ENCODE results near the gene FYCO1.
"Not testable (repeated sequence)": the region's sequence is repeated elsewhere in the genome, so short reads cannot be mapped to it uniquely, and the experiment has no call there.

The FYCO1 gene

DNA sequence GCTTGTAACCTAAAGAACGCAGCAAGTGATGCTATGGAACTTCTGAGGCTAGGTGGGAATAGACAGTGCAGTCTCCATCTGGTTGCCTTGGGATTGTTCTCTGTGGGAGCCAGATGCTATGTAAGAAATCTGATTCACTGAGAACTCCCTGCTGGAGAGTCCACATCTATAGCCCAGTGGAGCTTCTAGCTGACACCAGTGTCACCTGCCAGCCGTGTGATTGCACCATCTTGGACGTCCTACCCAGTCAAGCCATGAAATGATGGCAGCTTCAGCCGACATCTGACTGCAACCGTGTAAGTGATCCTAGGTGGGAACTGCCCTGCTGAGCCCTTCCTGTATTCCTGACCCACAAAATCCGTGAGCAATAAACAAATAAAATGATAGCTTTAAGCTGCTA, 12.4 kb upstream of the FYCO1 start:
- Histone ChIP-seq H3K9ac (ENCODE audit: low read depth, low read length) (no peak overlapping the region), H3K4me1 (ENCODE audit: insufficient read depth, low read length) (0 out of 2 replicates have a peak, but pooled peaks cover 4% of the 10 kb centered on the region), H3K27me3 (ENCODE audit: insufficient read depth, low read length) (no peaks in the 10 kb centered on the region), H3K27ac (ENCODE audit: low read depth, low read length) (no peak overlapping the region), H3K9me3 (ENCODE audit: insufficient read depth, low read depth, low read length) (no peaks in the 10 kb centered on the region), H3K36me3 (ENCODE audit: insufficient read depth, low read length) (no peaks in the 10 kb centered on the region), H3K4me3 (ENCODE audit: low read length) (no peak overlapping the region)
- WGBS, result 95% methylated on average over 6 of the region's 6 CpGs

DNA sequence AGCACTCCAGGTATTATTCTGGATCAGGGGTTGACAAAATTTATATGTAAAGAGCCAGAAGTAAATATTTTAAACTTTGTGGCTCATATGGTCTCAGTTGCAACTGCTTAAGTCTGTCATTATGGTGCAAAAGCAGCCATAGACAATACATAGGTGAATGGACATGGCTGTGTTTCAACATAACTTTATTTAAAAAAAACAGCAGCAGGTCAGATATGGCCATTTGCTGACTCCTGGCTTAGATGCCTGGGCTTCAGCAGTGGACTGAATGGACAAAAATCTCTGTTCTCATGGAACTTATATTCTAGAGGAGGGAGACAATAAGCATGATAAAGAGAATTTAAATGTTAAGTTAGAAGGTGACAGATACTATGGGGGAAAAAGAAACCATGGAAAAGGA, 11.7 kb upstream of the FYCO1 start:
- no peaks in the 10 kb centered on the region for H3K27me3 ChIP-seq (ENCODE audit: insufficient read depth, low read length)
- H3K27ac ChIP-seq (ENCODE audit: low read depth, low read length), result no peak overlapping the region
- H3K4me1 ChIP-seq (ENCODE audit: insufficient read depth, low read length), result 0 out of 2 replicates have a peak, but pooled peaks cover 4% of the 10 kb centered on the region
- no peaks in the 10 kb centered on the region for H3K9me3 ChIP-seq (ENCODE audit: insufficient read depth, low read depth, low read length)
- no peak overlapping the region for H3K9ac ChIP-seq (ENCODE audit: low read depth, low read length)
- no peaks in the 10 kb centered on the region for H3K36me3 ChIP-seq (ENCODE audit: insufficient read depth, low read length)
- no peak overlapping the region for H3K4me3 ChIP-seq (ENCODE audit: low read length)

DNA sequence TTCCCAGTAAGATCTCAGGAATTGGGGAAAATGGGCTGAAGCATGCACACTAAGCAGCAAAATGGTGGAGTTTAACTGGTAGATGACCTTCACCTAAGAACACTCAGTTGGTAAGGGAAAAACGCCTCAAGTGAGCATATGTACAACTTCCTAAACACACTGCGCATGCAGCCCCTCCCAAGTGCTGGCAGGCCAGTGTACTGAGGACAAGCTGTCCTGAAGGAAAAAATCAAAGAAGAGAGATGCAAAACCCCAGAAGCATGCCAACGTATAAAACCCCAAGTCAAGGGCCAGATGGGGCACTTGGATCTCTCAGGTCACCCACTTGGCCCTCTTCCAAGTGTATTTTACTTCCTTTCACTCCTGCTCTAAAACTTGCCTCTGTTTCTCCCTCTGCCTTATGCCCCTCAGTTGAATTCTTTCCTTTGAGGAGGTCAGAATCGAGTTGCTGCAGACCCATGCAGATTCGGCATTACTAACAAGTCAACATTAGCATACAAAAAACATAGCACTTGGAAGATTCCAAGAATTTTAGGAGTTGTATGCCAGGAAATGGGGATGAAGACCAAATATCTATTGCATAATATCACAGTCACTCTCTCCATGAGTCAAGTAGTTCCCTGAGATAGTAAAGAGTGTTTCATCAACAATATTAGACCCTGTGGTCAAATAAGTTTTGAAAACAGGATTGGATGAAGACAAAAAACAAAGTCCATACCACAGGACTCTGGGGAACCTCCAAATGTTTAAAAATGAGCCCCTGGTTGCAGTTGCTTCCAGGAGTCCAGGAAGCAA, 10.8 kb upstream of the FYCO1 start:
- no peaks in the 10 kb centered on the region for H3K9me3 ChIP-seq (ENCODE audit: insufficient read depth, low read depth, low read length)

DNA sequence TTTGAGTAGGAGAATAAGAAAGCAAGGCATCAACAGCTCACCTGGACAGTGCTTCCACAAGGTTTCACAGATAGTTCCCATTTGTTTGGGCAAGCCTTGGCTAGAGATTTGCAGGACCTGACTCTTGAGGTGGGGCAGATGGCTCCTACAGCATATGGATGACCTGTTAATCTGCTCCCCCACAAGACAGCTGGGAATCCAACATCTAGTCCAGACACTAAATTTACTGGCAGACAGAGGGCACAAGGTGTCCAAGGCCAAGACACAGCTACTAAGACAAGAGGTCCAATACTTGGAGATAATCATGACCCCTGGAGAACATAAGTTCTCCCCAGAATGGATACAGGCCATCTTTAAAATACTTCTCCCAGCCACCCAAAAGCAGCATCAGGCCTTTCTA, 8.1 kb upstream of the FYCO1 start:
- H3K36me3 ChIP-seq (ENCODE audit: insufficient read depth, low read length); H3K4me3 ChIP-seq (ENCODE audit: low read length); H3K9ac ChIP-seq (ENCODE audit: low read depth, low read length); H3K4me1 ChIP-seq (ENCODE audit: insufficient read depth, low read length); H3K27me3 ChIP-seq (ENCODE audit: insufficient read depth, low read length); H3K27ac ChIP-seq (ENCODE audit: low read depth, low read length); H3K9me3 ChIP-seq (ENCODE audit: insufficient read depth, low read depth, low read length): not testable (repeated sequence)

More for the DNA sequence above, 10.8 kb upstream of the FYCO1 start:
- no peaks in the 10 kb centered on the region for H3K27me3 ChIP-seq (ENCODE audit: insufficient read depth, low read length)
- no peak overlapping the region for H3K4me3 ChIP-seq (ENCODE audit: low read length)
- no peak overlapping the region for H3K27ac ChIP-seq (ENCODE audit: low read depth, low read length)
- WGBS, result 72% methylated on average over 4 of the region's 5 CpGs
- no peak overlapping the region for H3K9ac ChIP-seq (ENCODE audit: low read depth, low read length)
- H3K4me1 ChIP-seq (ENCODE audit: insufficient read depth, low read length), result 0 out of 2 replicates have a peak, but pooled peaks cover 4% of the 10 kb centered on the region
- H3K36me3 ChIP-seq (ENCODE audit: insufficient read depth, low read length), result no peaks in the 10 kb centered on the region

DNA sequence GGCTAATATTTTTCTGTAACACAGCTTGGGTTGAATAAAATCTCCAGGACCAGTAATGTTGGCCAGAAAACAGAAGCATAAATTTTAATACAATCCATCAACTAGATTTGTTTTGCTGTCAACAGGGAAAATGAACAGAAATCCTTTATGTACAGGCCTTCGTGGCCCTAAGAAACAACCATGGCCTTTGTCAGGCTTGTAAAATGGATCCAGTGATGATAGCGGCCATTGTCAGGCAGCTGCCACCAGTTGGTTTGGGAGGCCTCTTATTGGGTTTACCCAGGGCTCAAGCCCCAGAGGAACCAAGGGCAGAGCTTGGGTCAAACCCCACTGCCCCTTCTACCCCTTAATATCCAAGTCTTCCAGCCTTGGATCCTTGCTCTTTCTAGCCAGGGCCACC, 5.6 kb upstream of the FYCO1 start:
- no peaks in the 10 kb centered on the region for H3K4me1 ChIP-seq (ENCODE audit: insufficient read depth, low read length)
- no peak overlapping the region for H3K4me3 ChIP-seq (ENCODE audit: low read length)
- no peaks in the 10 kb centered on the region for H3K9me3 ChIP-seq (ENCODE audit: insufficient read depth, low read depth, low read length)
- WGBS, result 96% methylated on average over 2 of the region's 2 CpGs
- no peak overlapping the region for H3K9ac ChIP-seq (ENCODE audit: low read depth, low read length)
- peaks cover 4% of the 10 kb centered on the region for H3K27me3 ChIP-seq (ENCODE audit: insufficient read depth, low read length)
- H3K27ac ChIP-seq (ENCODE audit: low read depth, low read length), result no peak overlapping the region
- no peaks in the 10 kb centered on the region for H3K36me3 ChIP-seq (ENCODE audit: insufficient read depth, low read length)

DNA sequence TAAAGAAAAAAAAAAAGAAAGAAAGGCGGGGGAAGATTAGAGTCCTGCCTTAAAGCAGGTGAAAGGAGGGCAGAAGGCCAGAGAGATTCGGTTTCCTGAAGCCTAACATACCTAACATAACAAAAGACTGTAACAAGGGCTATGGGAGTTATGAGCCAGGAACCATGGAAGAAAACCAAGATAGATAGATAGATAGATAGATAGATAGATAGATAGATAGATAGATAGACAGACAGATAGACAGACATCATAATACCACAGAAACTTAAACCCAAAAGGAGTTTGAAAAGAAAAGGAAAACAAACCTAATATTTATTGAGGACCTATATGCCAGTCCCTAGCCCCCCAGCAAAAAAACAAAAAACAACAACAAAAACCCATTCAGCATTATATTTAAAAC, 2.3 kb upstream of the FYCO1 start:
- H3K9ac ChIP-seq (ENCODE audit: low read depth, low read length), result no peak overlapping the region
- H3K27ac ChIP-seq (ENCODE audit: low read depth, low read length), result no peak overlapping the region
- H3K36me3 ChIP-seq (ENCODE audit: insufficient read depth, low read length), result no peaks in the 10 kb centered on the region
- H3K27me3 ChIP-seq (ENCODE audit: insufficient read depth, low read length), result peaks cover 6% of the 10 kb centered on the region
- H3K9me3 ChIP-seq (ENCODE audit: insufficient read depth, low read depth, low read length), result no peaks in the 10 kb centered on the region
- H3K4me3 ChIP-seq (ENCODE audit: low read length), result no peak overlapping the region
- peaks cover 11% of the 10 kb centered on the region for H3K4me1 ChIP-seq (ENCODE audit: insufficient read depth, low read length)
- no CpG with 5 or more reads among the region's 2 CpGs for WGBS

DNA sequence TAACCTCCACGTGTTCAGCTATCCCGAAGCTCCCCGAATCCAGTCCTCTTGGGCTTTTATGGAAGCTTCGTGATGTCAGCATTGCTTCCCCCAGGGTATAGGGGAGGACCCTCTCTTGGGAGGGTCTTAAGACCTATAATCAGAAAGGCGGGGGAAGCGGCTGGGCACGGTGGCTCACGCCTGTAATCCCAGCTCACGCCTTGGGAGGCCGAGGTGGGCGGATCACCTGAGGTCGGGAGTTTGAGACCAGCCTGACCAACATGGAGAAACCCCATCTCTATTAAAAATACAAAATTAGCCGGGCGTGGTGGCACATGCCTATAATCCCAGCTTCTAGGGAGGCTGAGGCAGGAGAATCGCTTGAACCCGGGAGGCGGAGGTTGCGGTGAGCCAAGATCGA, 1.9 kb upstream of the FYCO1 start:
- not testable (repeated sequence) for H3K9ac ChIP-seq (ENCODE audit: low read depth, low read length); H3K9me3 ChIP-seq (ENCODE audit: insufficient read depth, low read depth, low read length); H3K36me3 ChIP-seq (ENCODE audit: insufficient read depth, low read length); H3K27me3 ChIP-seq (ENCODE audit: insufficient read depth, low read length); H3K27ac ChIP-seq (ENCODE audit: low read depth, low read length); H3K4me3 ChIP-seq (ENCODE audit: low read length)
- WGBS, result 93% methylated on average over 19 of the region's 19 CpGs
- peaks cover 16% of the 10 kb centered on the region for H3K4me1 ChIP-seq (ENCODE audit: insufficient read depth, low read length)

DNA sequence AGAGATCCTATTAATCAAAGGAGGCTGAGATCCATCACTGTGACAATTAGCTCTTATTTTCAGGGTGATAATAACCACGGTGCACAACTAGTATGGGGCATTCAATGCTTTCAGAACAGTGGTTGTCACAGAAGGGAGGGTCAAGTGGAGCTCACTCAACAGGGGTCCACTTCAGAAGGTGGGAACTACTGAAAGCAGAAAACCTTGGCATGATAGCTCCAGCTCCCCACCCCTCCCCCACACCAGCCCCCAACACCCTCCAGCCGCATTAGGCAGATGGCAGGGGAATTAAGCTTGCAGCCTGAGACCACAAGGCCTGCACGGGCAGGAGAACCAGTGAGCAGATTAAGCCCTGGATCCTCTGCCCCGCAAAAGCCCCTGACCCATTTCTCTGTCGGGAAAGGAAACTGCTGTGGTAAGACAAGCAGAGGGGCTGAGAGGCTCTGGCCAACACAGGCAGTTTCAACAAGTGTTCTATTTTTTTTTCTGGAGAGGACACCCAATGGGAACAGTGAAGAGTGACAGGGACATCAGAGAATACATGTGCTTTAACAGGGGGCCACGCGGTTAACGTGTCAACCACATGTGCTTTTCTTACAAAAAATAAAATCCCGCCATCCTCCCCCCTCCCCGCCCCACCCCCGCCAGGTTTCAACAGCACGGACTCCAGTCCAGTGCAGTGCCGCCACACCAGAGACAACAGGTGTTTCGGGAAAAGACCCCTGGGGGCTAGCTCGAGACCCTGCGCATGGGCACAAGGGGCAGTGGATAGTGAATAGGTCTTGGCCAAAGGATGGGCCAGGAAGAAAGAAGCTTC, 997 bp downstream of the FYCO1 start:
- WGBS, result 11% methylated on average over 15 of the region's 16 CpGs
- H3K27ac ChIP-seq (ENCODE audit: low read depth, low read length), result no peak overlapping the region
- H3K9ac ChIP-seq (ENCODE audit: low read depth, low read length), result peak overlapping the region; percentile 75
- peak overlapping the region; percentile 91 for H3K4me3 ChIP-seq (ENCODE audit: low read length)
- no peaks in the 10 kb centered on the region for H3K36me3 ChIP-seq (ENCODE audit: insufficient read depth, low read length)
- H3K4me1 ChIP-seq (ENCODE audit: insufficient read depth, low read length), result peaks cover 24% of the 10 kb centered on the region
- no peaks in the 10 kb centered on the region for H3K9me3 ChIP-seq (ENCODE audit: insufficient read depth, low read depth, low read length)
- H3K27me3 ChIP-seq (ENCODE audit: insufficient read depth, low read length), result peaks cover 6% of the 10 kb centered on the region

DNA sequence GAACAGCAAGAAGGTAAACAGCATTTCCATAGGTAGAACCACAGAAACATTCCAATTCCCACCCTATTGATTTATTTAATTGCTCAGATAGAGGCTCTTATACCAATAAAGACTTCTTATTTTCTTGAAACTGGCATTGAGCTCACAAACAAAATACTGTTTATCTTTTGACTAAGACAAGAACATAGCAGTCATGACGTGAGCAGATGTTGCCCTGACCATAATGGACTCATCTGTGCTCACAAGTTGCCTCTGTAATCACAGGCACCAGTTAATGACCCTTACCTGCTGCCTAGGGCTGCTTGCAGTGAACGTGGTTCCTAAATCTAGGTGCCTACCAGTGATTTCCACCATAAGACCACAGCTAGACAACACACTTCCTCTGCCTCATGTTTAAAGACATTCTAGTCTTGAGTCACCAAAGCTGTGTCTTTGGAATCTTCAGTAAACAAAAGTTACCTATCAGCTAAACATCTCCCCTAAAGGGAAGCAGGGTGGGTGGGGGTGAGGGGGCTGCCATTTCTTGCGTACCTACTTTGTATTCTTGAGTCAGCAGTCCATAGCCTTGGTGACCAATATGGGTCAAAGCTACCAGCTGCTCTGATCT, 2.1 kb downstream of the FYCO1 start:
- no peak overlapping the region for H3K27ac ChIP-seq (ENCODE audit: low read depth, low read length)
- H3K27me3 ChIP-seq (ENCODE audit: insufficient read depth, low read length), result peaks cover 6% of the 10 kb centered on the region
- H3K9ac ChIP-seq (ENCODE audit: low read depth, low read length), result no peak overlapping the region
- H3K4me1 ChIP-seq (ENCODE audit: insufficient read depth, low read length), result peaks cover 29% of the 10 kb centered on the region
- no peak overlapping the region for H3K4me3 ChIP-seq (ENCODE audit: low read length)
- no peaks in the 10 kb centered on the region for H3K36me3 ChIP-seq (ENCODE audit: insufficient read depth, low read length)
- H3K9me3 ChIP-seq (ENCODE audit: insufficient read depth, low read depth, low read length), result no peaks in the 10 kb centered on the region
- WGBS, result 95% methylated on average over 3 of the region's 3 CpGs

DNA sequence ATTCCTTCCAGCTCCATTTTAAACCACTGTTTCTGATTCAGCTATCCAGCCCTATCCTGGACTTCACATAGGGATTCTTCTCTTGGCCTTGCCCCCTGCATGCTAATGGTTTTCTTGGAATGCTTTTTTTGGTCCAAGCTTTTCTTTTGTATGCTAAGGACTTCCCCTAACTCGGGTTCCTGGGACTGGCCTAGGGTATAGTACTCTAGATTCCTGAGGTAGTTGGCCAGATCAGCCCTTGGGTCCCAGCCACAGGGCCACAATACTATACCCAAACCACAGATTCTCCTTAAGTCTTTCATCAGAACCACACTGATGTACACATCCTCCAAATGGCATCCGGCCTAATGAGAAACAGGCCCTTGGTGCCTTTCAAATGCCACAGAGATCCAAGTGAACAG, 2.8 kb downstream of the FYCO1 start:
- no peak overlapping the region for H3K4me3 ChIP-seq (ENCODE audit: low read length)
- H3K9me3 ChIP-seq (ENCODE audit: insufficient read depth, low read depth, low read length), result no peaks in the 10 kb centered on the region
- H3K9ac ChIP-seq (ENCODE audit: low read depth, low read length), result no peak overlapping the region
- H3K27ac ChIP-seq (ENCODE audit: low read depth, low read length), result no peak overlapping the region
- no peaks in the 10 kb centered on the region for H3K36me3 ChIP-seq (ENCODE audit: insufficient read depth, low read length)
- peaks cover 6% of the 10 kb centered on the region for H3K27me3 ChIP-seq (ENCODE audit: insufficient read depth, low read length)
- 60% methylated on average over 2 of the region's 2 CpGs for WGBS
- peaks cover 29% of the 10 kb centered on the region for H3K4me1 ChIP-seq (ENCODE audit: insufficient read depth, low read length)

DNA sequence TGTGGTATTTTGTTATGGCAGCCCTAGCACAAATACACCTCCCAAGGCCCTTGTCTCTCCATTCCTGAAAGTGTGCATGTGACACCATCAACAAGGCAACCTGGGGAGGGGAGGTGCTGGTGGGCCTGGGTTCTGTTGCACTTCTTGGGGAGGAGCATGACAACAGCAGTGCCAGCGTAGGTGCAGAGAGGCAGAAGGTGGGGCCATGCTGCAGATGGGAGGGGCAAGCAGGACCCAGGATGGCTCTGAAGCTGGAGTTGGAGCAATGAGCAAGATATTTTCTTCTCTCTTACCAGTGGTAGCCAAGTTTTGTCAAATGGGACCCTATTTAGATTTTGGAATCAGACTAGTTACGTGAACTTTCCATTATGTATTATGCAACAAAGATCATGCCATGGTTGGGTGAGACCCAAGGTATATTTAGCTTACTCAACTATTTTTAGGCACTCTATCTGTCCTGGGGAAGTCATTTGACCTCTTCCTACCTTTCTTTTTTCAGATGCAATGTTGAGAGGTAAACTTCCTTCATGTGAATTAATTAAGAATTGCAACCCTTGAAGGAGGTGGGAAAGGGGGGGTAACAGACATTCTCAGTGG, 3.4 kb downstream of the FYCO1 start:
- no peak overlapping the region for H3K27ac ChIP-seq (ENCODE audit: low read depth, low read length)
- H3K4me3 ChIP-seq (ENCODE audit: low read length), result no peak overlapping the region

More for the DNA sequence above, 3.4 kb downstream of the FYCO1 start:
- Histone ChIP-seq H3K27me3 (ENCODE audit: insufficient read depth, low read length) (peaks cover 6% of the 10 kb centered on the region), H3K9me3 (ENCODE audit: insufficient read depth, low read depth, low read length) (no peaks in the 10 kb centered on the region), H3K9ac (ENCODE audit: low read depth, low read length) (no peak overlapping the region), H3K4me1 (ENCODE audit: insufficient read depth, low read length) (peaks cover 29% of the 10 kb centered on the region), H3K36me3 (ENCODE audit: insufficient read depth, low read length) (no peaks in the 10 kb centered on the region)
- WGBS, result 89% methylated on average over 2 of the region's 2 CpGs
